K562 (cell line): ENCODE data around the gene KAT14. TPM values are rescaled to one million over a fixed set of nuclear protein-coding genes. Genes with fewer than 3 reads are reported as not detected.

Experiments used
- ATAC-seq: fragments of 200-7000 bp; cut with Tn5 transposase; 3 replicates; pipeline ENCODE4 v1.9.1; 2020; ENCODE audit warnings: moderate library complexity
- BruUV-seq: library from RNA; stranded (reverse); fragments of 400-500 nt; replicated peaks from 2 replicates; lab custom pipeline; 2021; lab: Mats Ljungman, UMichigan
- CTCF ChIA-PET: fragments of 300-600 bp; formaldehyde crosslinking; extraction: SDS; loops from one replicate; lab custom pipeline; 2021; ENCODE audit warnings: low intra/inter-chr PET ratio; lab: Yijun Ruan, JAX
- POLR2A ChIA-PET: fragments of 300-600, 350-650 bp; sonication (Branson Sonifier 250); formaldehyde crosslinking; extraction: SDS; loops from one replicate; lab custom pipeline; 2021; ENCODE audit warnings: antibody characterized with exemption, inconsistent platforms; lab: Yijun Ruan, JAX
- DNase-seq, 4 experiments: peaks; one replicate each; pipeline versions ENCODE4 v3.0.0 to v3.0.0-alpha.2; 2011 to 2018; ENCODE audit warnings: low spot score in 3 of 4, mixed read lengths in 3 of 4; ENCODE audit errors: extremely low read depth in 1 of 4
- FAIRE-seq: peaks from 2 replicates; lab custom pipeline; 2011; peaks lifted over from hg19 to GRCh38; lab: Jason Lieb, UNC
- H2AFZ ChIP-seq: 2 replicates; pipeline ENCODE4 v1.6.0; 2011; ENCODE audit warnings: low read depth, low read length, control low read depth, inconsistent platforms
- H3K27ac ChIP-seq: fragments of 200-600 bp; 3 replicates; pipeline ENCODE4 v1.8.0; 2011; ENCODE audit warnings: low read depth, mild to moderate bottlenecking, control low read depth, inconsistent platforms, low read length, moderate library complexity, mixed read lengths; ENCODE audit errors: extremely low read depth
- H3K27me3 ChIP-seq, 2 experiments: fragments of 300-600 bp in 1 of 2; 2 replicates in 1 of 2; 3 replicates in 1 of 2; pipeline versions ENCODE4 v1.6.0 to v1.8.0; 2011; ENCODE audit warnings: inconsistent platforms in 2 of 2, low read length in 2 of 2, mild to moderate bottlenecking in 1 of 2, mixed read lengths in 1 of 2, moderate library complexity in 1 of 2; ENCODE audit not compliant: control insufficient read depth in 2 of 2, insufficient read depth in 2 of 2
- H3K36me3 ChIP-seq: fragments of 300-600 bp; 3 replicates; pipeline ENCODE4 v1.8.0; 2011; ENCODE audit warnings: mild to moderate bottlenecking, low read length, inconsistent platforms; ENCODE audit not compliant: control insufficient read depth, insufficient read depth
- H3K4me1 ChIP-seq, 2 experiments: fragments of 200-600 bp in 1 of 2; replicated peaks in 1 of 2; 2 replicates in 1 of 2; 3 replicates in 1 of 2; pipeline versions ENCODE4 v1.5.1 to v1.8.0; 2011; ENCODE audit warnings: inconsistent platforms in 2 of 2, low read length in 2 of 2, mild to moderate bottlenecking in 1 of 2, mixed read lengths in 1 of 2, moderate library complexity in 1 of 2; ENCODE audit not compliant: control insufficient read depth in 2 of 2, insufficient read depth in 2 of 2
- H3K4me2 ChIP-seq: 2 replicates; pipeline ENCODE4 v1.6.1; 2011; ENCODE audit warnings: low read length, control low read depth, inconsistent platforms, mixed read lengths; ENCODE audit not compliant: insufficient read depth
- H3K4me3 ChIP-seq: fragments of 200-600 bp; sonication (generic), shearing (Covaris generic); 2 replicates; pipeline ENCODE4 v1.5.1; 2016; ENCODE audit warnings: control low read depth, inconsistent platforms
- H3K79me2 ChIP-seq: fragments of 200-600 bp; 3 replicates; pipeline ENCODE4 v1.8.0; 2011; ENCODE audit warnings: low read length, inconsistent platforms; ENCODE audit not compliant: control insufficient read depth, insufficient read depth
- H3K9ac ChIP-seq, 2 experiments: 2 replicates each; pipeline versions ENCODE4 v1.6.0 to v1.6.1; 2011; ENCODE audit warnings: low read depth in 2 of 2, low read length in 2 of 2, control low read depth in 1 of 2, inconsistent platforms in 1 of 2, mild to moderate bottlenecking in 1 of 2, mixed read lengths in 1 of 2; ENCODE audit not compliant: insufficient read depth in 1 of 2
- H3K9me1 ChIP-seq: one replicate; pipeline ENCODE4 v1.6.0; 2011; ENCODE audit warnings: inconsistent platforms, mild to moderate bottlenecking, low read length, moderate library complexity; ENCODE audit not compliant: control insufficient read depth, insufficient read depth
- H3K9me3 ChIP-seq: replicated peaks from 2 replicates; pipeline ENCODE4 v1.5.1; 2011; ENCODE audit warnings: low read depth, low read length, inconsistent platforms; ENCODE audit not compliant: control insufficient read depth, insufficient read depth
- H4K20me1 ChIP-seq: replicated peaks from 2 replicates; pipeline ENCODE4 v1.6.1; 2011; ENCODE audit warnings: low read length, inconsistent platforms, mixed read lengths; ENCODE audit not compliant: control insufficient read depth, insufficient read depth
- FOXJ2 ChIP-seq: fragments of 200-800 bp; sonication (Bioruptor generic); IDR thresholded peaks from 2 replicates; pipeline ENCODE4 v1.6.1; 2016; ENCODE audit warnings: missing genetic modification characterization, missing compliant biosample characterization
- TCF3 ChIP-seq: sonication (generic); formaldehyde crosslinking; IDR thresholded peaks from 2 replicates; pipeline ENCODE4 v1.4.0; 2020; ENCODE audit warnings: mild to moderate bottlenecking, missing genetic modification reagents
- YY1 ChIP-seq, 3 experiments: IDR thresholded peaks; 2 replicates each; pipeline ENCODE4 v1.6.1; 2011; ENCODE audit warnings: low read length in 2 of 3, mild to moderate bottlenecking in 2 of 3, moderate library complexity in 2 of 3, borderline replicate concordance in 1 of 3, control low read depth in 1 of 3, low read depth in 1 of 3; ENCODE audit not compliant: insufficient read depth in 3 of 3, insufficient replicate concordance in 2 of 3, control insufficient read depth in 1 of 3, insufficient read length in 1 of 3; ENCODE audit errors: extremely low read depth in 1 of 3
- WGBS: fragments of 100-300 bp; shearing (Covaris generic); methylation state at CpG from one replicate; pipeline ENCODE4 v1.1.6; 2016; ENCODE audit warnings: low coverage, mixed read lengths; ENCODE audit not compliant: insufficient coverage; ENCODE audit errors: missing lambda C conversion rate; 5-methylcytosine and 5-hydroxymethylcytosine counted together
- in situ Hi-C: fragments of 300-500 bp; cut with MboI; formaldehyde crosslinking; loops from 4 replicates; pipeline ENCODE4 v1.15.0; 2018; ENCODE audit warnings: inconsistent platforms, mixed read lengths
- intact Hi-C: fragments of 100-400 bp; cut with micrococcal nuclease; formaldehyde crosslinking; loops from 2 replicates; pipeline ENCODE4 v1.14.2; 2022
- polyA plus RNA-seq, 8 experiments: library from polyadenylated mRNA; depleted of rRNA in 4 of 8; stranded (reverse) in 5 of 8; unstranded in 3 of 8; fragments of >200 nt; fragmentation: Nextera tagmentation in 2 of 8; fragmentation: Illumina TruSeq in 1 of 8; extraction: Ambion mirVana in 2 of 8; extraction: Trizol in 1 of 8; gene quantifications; 2 replicates each; pipeline versions ENCODE4 v1.2.1 to v1.2.3, GENCODE V29; 2011 to 2014; ENCODE audit warnings: inconsistent platforms in 1 of 8, missing spikeins in 1 of 8
- total RNA-seq, 7 experiments: library from RNA; depleted of rRNA in 6 of 7; stranded (reverse); fragments of >200 nt in 6 of 7; fragmentation: Illumina TruSeq in 2 of 7; extraction: Trizol in 2 of 7; gene quantifications; 2 replicates each; pipeline versions ENCODE4 v1.2.1 to v1.2.3, GENCODE V29; 2011 to 2021; ENCODE audit warnings: low replicate concordance in 1 of 7
- TF ChIP-seq, protein P1 (sequence below), 2 experiments: fragments of 450-650 bp; conservative IDR thresholded peaks; 2 replicates each; pipeline ENCODE4 v1.6.1; 2017; ENCODE audit warnings: mild to moderate bottlenecking in 2 of 2, moderate library complexity in 2 of 2
- TF ChIP-seq, protein P2 (sequence below): fragments of 150-350 bp; IDR thresholded peaks from 2 replicates; pipeline ENCODE4 v1.6.1; 2014; ENCODE audit warnings: low read depth, mild to moderate bottlenecking, low read length, borderline replicate concordance
- TF ChIP-seq, protein P3 (sequence below): fragments of 450-650 bp; IDR thresholded peaks from 2 replicates; pipeline ENCODE4 v1.7.0; 2016; ENCODE audit warnings: borderline replicate concordance
- TF ChIP-seq, protein P4 (sequence below): fragments of 250-450 bp; sonication (Bioruptor Pico); IDR thresholded peaks from 2 replicates; pipeline ENCODE4 v1.5.0; 2021
- TF ChIP-seq, protein P5 (sequence below): fragments of 250-450 bp; sonication (Bioruptor Pico); IDR thresholded peaks from 2 replicates; pipeline ENCODE4 v1.8.0; 2022; ENCODE audit warnings: moderate library complexity, mild to moderate bottlenecking, inconsistent platforms

Gene KAT14
- total and polyA plus RNA-seq, 9 of the 15 experiments (the other 6 are each of a cell fraction or from before 2014, with no cell fraction given) = 1.7 to 7.2 (median 5.6) TPM

DNA sequence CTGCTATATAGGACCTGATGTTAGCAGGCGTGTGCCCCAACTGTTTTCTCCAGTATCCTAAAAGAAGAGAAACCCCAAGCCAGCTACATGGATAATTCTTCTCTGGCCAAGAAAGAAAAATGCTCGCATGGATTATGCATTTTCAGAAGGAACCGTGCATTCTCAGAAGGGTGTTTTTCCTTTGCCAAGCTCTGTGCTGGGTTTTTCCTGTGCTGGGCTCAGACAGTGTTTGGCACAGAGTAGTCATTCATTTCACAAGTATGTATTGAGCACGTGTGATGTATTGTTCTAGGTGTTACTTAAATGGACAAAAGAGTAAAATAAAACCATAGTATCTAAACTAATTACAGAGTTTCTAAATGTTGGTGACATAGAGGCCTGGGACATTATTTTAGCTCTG is 88.0 kb downstream of the KAT14 start:
- H3K79me2 ChIP-seq = no peaks in the 10 kb centered on the region
- intact Hi-C loops (no loop called here), in situ Hi-C loops (no loop called here)
- H3K36me3 ChIP-seq = no peaks in the 10 kb centered on the region
- 0% methylated on average over 4 of the region's 4 CpGs for WGBS
- H3K27me3 ChIP-seq = peaks cover 0 to 8% of the 10 kb centered on the region in 2 experiments; a peak in 2 of 5 replicates
- CTCF ChIA-PET = no interaction called here
- FAIRE-seq (no peak), ATAC-seq (no peak), DNase-seq (no peak)
- no peak overlapping the region for H2AFZ ChIP-seq
- H3K27ac ChIP-seq = no peak overlapping the region
- no peaks in the 10 kb centered on the region for H4K20me1 ChIP-seq
- no peak overlapping the region for H3K4me2 ChIP-seq
- H3K9me1 ChIP-seq = no peaks in the 10 kb centered on the region
- H3K4me3 ChIP-seq = no peak overlapping the region
- POLR2A ChIA-PET = interaction anchor here (0.9 kb wide), 1 partner anchor 13 kb away, joined by 3 read pairs; no protein-coding TSS in a partner anchor
- BruUV-seq = no TSS peak
- H3K9me3 ChIP-seq = no peaks in the 10 kb centered on the region
- H3K4me1 ChIP-seq = no peaks in the 10 kb centered on the region; a peak in 1 of 5 replicates
- H3K9ac ChIP-seq = no peak overlapping the region
- no peak for TF ChIP-seq YY1 (IDR thresholded peaks at IDR 0.05; ENCODE audit: borderline replicate concordance in 1 of 3, control insufficient read depth in 1 of 3, extremely low read depth in 1 of 3, insufficient read depth in 3 of 3, insufficient read length in 1 of 3, insufficient replicate concordance in 2 of 3, low read depth in 1 of 3, low read length in 2 of 3)
- TF ChIP-seq, protein P1, sequence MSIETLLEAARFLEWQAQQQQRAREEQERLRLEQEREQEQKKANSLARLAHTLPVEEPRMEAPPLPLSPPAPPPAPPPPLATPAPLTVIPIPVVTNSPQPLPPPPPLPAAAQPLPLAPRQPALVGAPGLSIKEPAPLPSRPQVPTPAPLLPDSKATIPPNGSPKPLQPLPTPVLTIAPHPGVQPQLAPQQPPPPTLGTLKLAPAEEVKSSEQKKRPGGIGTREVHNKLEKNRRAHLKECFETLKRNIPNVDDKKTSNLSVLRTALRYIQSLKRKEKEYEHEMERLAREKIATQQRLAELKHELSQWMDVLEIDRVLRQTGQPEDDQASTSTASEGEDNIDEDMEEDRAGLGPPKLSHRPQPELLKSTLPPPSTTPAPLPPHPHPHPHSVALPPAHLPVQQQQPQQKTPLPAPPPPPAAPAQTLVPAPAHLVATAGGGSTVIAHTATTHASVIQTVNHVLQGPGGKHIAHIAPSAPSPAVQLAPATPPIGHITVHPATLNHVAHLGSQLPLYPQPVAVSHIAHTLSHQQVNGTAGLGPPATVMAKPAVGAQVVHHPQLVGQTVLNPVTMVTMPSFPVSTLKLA (conservative IDR thresholded peaks at IDR 0.05) = no peak
- TF ChIP-seq, protein P2, sequence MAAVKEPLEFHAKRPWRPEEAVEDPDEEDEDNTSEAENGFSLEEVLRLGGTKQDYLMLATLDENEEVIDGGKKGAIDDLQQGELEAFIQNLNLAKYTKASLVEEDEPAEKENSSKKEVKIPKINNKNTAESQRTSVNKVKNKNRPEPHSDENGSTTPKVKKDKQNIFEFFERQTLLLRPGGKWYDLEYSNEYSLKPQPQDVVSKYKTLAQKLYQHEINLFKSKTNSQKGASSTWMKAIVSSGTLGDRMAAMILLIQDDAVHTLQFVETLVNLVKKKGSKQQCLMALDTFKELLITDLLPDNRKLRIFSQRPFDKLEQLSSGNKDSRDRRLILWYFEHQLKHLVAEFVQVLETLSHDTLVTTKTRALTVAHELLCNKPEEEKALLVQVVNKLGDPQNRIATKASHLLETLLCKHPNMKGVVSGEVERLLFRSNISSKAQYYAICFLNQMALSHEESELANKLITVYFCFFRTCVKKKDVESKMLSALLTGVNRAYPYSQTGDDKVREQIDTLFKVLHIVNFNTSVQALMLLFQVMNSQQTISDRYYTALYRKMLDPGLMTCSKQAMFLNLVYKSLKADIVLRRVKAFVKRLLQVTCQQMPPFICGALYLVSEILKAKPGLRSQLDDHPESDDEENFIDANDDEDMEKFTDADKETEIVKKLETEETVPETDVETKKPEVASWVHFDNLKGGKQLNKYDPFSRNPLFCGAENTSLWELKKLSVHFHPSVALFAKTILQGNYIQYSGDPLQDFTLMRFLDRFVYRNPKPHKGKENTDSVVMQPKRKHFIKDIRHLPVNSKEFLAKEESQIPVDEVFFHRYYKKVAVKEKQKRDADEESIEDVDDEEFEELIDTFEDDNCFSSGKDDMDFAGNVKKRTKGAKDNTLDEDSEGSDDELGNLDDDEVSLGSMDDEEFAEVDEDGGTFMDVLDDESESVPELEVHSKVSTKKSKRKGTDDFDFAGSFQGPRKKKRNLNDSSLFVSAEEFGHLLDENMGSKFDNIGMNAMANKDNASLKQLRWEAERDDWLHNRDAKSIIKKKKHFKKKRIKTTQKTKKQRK = no peak
- TF ChIP-seq, protein P3, sequence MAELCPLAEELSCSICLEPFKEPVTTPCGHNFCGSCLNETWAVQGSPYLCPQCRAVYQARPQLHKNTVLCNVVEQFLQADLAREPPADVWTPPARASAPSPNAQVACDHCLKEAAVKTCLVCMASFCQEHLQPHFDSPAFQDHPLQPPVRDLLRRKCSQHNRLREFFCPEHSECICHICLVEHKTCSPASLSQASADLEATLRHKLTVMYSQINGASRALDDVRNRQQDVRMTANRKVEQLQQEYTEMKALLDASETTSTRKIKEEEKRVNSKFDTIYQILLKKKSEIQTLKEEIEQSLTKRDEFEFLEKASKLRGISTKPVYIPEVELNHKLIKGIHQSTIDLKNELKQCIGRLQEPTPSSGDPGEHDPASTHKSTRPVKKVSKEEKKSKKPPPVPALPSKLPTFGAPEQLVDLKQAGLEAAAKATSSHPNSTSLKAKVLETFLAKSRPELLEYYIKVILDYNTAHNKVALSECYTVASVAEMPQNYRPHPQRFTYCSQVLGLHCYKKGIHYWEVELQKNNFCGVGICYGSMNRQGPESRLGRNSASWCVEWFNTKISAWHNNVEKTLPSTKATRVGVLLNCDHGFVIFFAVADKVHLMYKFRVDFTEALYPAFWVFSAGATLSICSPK = no peak
- no peak for TF ChIP-seq TCF3 (CRISPR knock-in tag)
- TF ChIP-seq, protein P4, sequence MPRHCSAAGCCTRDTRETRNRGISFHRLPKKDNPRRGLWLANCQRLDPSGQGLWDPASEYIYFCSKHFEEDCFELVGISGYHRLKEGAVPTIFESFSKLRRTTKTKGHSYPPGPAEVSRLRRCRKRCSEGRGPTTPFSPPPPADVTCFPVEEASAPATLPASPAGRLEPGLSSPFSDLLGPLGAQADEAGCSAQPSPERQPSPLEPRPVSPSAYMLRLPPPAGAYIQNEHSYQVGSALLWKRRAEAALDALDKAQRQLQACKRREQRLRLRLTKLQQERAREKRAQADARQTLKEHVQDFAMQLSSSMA (CRISPR knock-in tag) = no peak
- TF ChIP-seq, protein P5, sequence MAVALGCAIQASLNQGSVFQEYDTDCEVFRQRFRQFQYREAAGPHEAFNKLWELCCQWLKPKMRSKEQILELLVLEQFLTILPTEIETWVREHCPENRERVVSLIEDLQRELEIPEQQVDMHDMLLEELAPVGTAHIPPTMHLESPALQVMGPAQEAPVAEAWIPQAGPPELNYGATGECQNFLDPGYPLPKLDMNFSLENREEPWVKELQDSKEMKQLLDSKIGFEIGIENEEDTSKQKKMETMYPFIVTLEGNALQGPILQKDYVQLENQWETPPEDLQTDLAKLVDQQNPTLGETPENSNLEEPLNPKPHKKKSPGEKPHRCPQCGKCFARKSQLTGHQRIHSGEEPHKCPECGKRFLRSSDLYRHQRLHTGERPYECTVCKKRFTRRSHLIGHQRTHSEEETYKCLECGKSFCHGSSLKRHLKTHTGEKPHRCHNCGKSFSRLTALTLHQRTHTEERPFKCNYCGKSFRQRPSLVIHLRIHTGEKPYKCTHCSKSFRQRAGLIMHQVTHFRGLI (CRISPR knock-in tag) = no peak
- no peak for TF ChIP-seq FOXJ2 (tag)
